SU-DHL-6 (cell line): Measurements from ENCODE around the gene LONRF3.

Source experiments
- H2AFZ ChIP-seq: fragments of 200-600 bp; sonication (generic); 2 replicates; pipeline ENCODE4 v1.6.1; 2014; ENCODE audit warnings: low read depth, mild to moderate bottlenecking, moderate library complexity, mixed read lengths, antibody characterized with exemption, low read length; ENCODE audit not compliant: severe bottlenecking
- H3F3A ChIP-seq: fragments of 200-600 bp; shearing (Covaris generic); 2 replicates; pipeline ENCODE4 v1.6.0; 2016; ENCODE audit warnings: antibody characterized with exemption, mild to moderate bottlenecking; ENCODE audit not compliant: insufficient read depth
- H3K27ac ChIP-seq: fragments of 200-600 bp; sonication (generic); 2 replicates; pipeline ENCODE4 v1.5.1; 2016; ENCODE audit warnings: low read depth, mild to moderate bottlenecking, low read length, moderate library complexity, mixed read lengths
- H3K27me3 ChIP-seq: fragments of 200-600 bp; sonication (generic), shearing (Covaris generic); 2 replicates; pipeline ENCODE4 v1.6.0; 2014; ENCODE audit warnings: mild to moderate bottlenecking, low read length
- H3K36me3 ChIP-seq: fragments of 200-600 bp; sonication (generic); 2 replicates; pipeline ENCODE4 v1.6.1; 2014; ENCODE audit warnings: mild to moderate bottlenecking, low read length, mixed read lengths
- H3K4me2 ChIP-seq: fragments of 300-600, 200-600 bp; shearing (Covaris generic), sonication (generic); 2 replicates; pipeline ENCODE4 v1.6.0; 2014; ENCODE audit warnings: low read length, low read depth, mild to moderate bottlenecking; ENCODE audit not compliant: poor library complexity, severe bottlenecking
- H3K4me3 ChIP-seq: fragments of 200-600 bp; sonication (generic); 2 replicates; pipeline ENCODE4 v1.5.1; 2014; ENCODE audit warnings: antibody characterized with exemption, low read length, mild to moderate bottlenecking, mixed read lengths; ENCODE audit not compliant: insufficient read depth, poor library complexity, severe bottlenecking
- H3K79me2 ChIP-seq: fragments of 200-600 bp; sonication (generic); 2 replicates; pipeline ENCODE4 v1.6.1; 2014; ENCODE audit warnings: mild to moderate bottlenecking, low read length, moderate library complexity; ENCODE audit not compliant: insufficient read depth
- H3K9ac ChIP-seq: fragments of 200-600 bp; sonication (generic); 2 replicates; pipeline ENCODE4 v1.7.0; 2014; ENCODE audit warnings: mild to moderate bottlenecking, low read length
- H3K9me2 ChIP-seq: fragments of 200-600 bp; sonication (generic); replicated peaks from 2 replicates; pipeline ENCODE4 v1.6.1; 2014; ENCODE audit warnings: low read length; ENCODE audit not compliant: insufficient read depth
- H3K9me3 ChIP-seq: fragments of 200-600 bp; sonication (generic); 2 replicates; pipeline ENCODE4 v1.6.1; 2014; ENCODE audit warnings: low read length, mixed read lengths; ENCODE audit not compliant: insufficient read depth
- H4K20me1 ChIP-seq: fragments of 200-600 bp; sonication (generic); 2 replicates; pipeline ENCODE4 v1.6.1; 2014; ENCODE audit warnings: low read depth, mild to moderate bottlenecking, antibody characterized with exemption, low read length, moderate library complexity, mixed read lengths
- CTCF ChIP-seq: fragments of 200-600 bp; sonication (generic); IDR thresholded peaks from one replicate; pipeline ENCODE4 v1.5.1; 2017; ENCODE audit warnings: antibody characterized with exemption, mild to moderate bottlenecking, low read length, moderate library complexity; ENCODE audit not compliant: insufficient read depth, poor library complexity, severe bottlenecking
- EZH2phosphoT487 ChIP-seq: fragments of 200-600 bp; sonication (generic), shearing (Covaris generic); conservative IDR thresholded peaks from 2 replicates; pipeline ENCODE4 v1.6.1; 2018; ENCODE audit warnings: mild to moderate bottlenecking, antibody characterized with exemption, low read length, moderate library complexity, mixed read lengths

The LONRF3 gene

GRCh38 chrX:119004920-119005524, 30.6 kb downstream of the LONRF3 start:
- Histone ChIP-seq H3K9me3 (no peaks in the 10 kb centered on the region), H3K79me2 (no peaks in the 10 kb centered on the region), H3K9ac (no peak overlapping the region), H2AFZ (no peak overlapping the region), H3K4me3 (no peak overlapping the region), H3K9me2 (no peaks in the 10 kb centered on the region), H3K27me3 (no peaks in the 10 kb centered on the region), H3F3A (no peaks in the 10 kb centered on the region), H3K36me3 (no peaks in the 10 kb centered on the region), H4K20me1 (no peaks in the 10 kb centered on the region), H3K27ac (no peak overlapping the region), H3K4me2 (no peak overlapping the region)
- TF ChIP-seq EZH2phosphoT487 (no peak), CTCF (peak; percentile 54)

- H3K79me2 ChIP-seq = no peaks in the 10 kb centered on the region
- no peak overlapping the region for H2AFZ ChIP-seq
- no peaks in the 10 kb centered on the region for H3K9me3 ChIP-seq
- no peak overlapping the region for H3K9ac ChIP-seq
- no peaks in the 10 kb centered on the region for H3K36me3 ChIP-seq
- no peaks in the 10 kb centered on the region for H3F3A ChIP-seq
- TF ChIP-seq EZH2phosphoT487 = no peak
- no peak overlapping the region for H3K4me2 ChIP-seq
- no peak overlapping the region for H3K27ac ChIP-seq
- H3K4me3 ChIP-seq = no peak overlapping the region
- no peaks in the 10 kb centered on the region for H3K27me3 ChIP-seq
- no peaks in the 10 kb centered on the region for H3K9me2 ChIP-seq
- H4K20me1 ChIP-seq = no peaks in the 10 kb centered on the region
Measured at GRCh38 chrX:119007189-119007770, 32.9 kb downstream of the LONRF3 start.

GRCh38 chrX:119008110-119008744, 33.8 kb downstream of the LONRF3 start:
- no peaks in the 10 kb centered on the region for H3F3A ChIP-seq
- H3K27me3 ChIP-seq = no peaks in the 10 kb centered on the region
- H3K4me3 ChIP-seq = no peak overlapping the region
- H3K9me3 ChIP-seq = no peaks in the 10 kb centered on the region
- H3K27ac ChIP-seq = no peak overlapping the region
- H3K9ac ChIP-seq = no peak overlapping the region
- no peaks in the 10 kb centered on the region for H3K79me2 ChIP-seq
- TF ChIP-seq CTCF (peak; percentile 24), EZH2phosphoT487 (no peak)
- no peak overlapping the region for H3K4me2 ChIP-seq
- no peaks in the 10 kb centered on the region for H4K20me1 ChIP-seq
- no peaks in the 10 kb centered on the region for H3K9me2 ChIP-seq
- no peaks in the 10 kb centered on the region for H3K36me3 ChIP-seq
- H2AFZ ChIP-seq = no peak overlapping the region

GRCh38 chrX:119009071-119009470, 34.7 kb downstream of the LONRF3 start:
- Histone ChIP-seq H3F3A (no peaks in the 10 kb centered on the region), H3K27ac (no peak overlapping the region), H3K4me3 (no peak overlapping the region), H3K9me2 (no peaks in the 10 kb centered on the region), H3K4me2 (no peak overlapping the region), H3K36me3 (no peaks in the 10 kb centered on the region), H3K9ac (no peak overlapping the region), H4K20me1 (no peaks in the 10 kb centered on the region), H3K27me3 (no peaks in the 10 kb centered on the region), H3K79me2 (no peaks in the 10 kb centered on the region), H2AFZ (no peak overlapping the region), H3K9me3 (no peaks in the 10 kb centered on the region)
- TF ChIP-seq EZH2phosphoT487 (no peak), CTCF (no peak)
